Sigmoid colon (tissue), 4 donors: ENCODE data around the gene COL1A1.

Experiments used
- CTCF ChIP-seq, 4 experiments: fragments of 450-650 bp in 3 of 4; fragments of 200-600 bp in 1 of 4; IDR thresholded peaks; one replicate each; pipeline ENCODE4 v1.5.1; 2016 to 2019; ENCODE audit warnings: antibody characterized with exemption in 4 of 4, mild to moderate bottlenecking in 3 of 4, moderate library complexity in 2 of 4
- EP300 ChIP-seq, 4 donors: sonication (generic); formaldehyde crosslinking; IDR thresholded peaks; one replicate each; pipeline ENCODE4 v1.6.1; 2017; ENCODE audit warnings: antibody characterized with exemption in 4 of 4
- POLR2A ChIP-seq, 2 donors: fragments of 450-650 bp; IDR thresholded peaks; one replicate each; pipeline ENCODE4 v1.6.1; 2016; ENCODE audit warnings: antibody characterized with exemption in 2 of 2, mild to moderate bottlenecking in 2 of 2, moderate library complexity in 2 of 2
- POLR2AphosphoS5 ChIP-seq, 4 donors: sonication (generic); formaldehyde crosslinking; IDR thresholded peaks; one replicate each; pipeline ENCODE4 v1.6.1; 2017; ENCODE audit warnings: antibody characterized with exemption in 4 of 4

GRCh38 chr17:50155115-50155819 lies 46.2 kb downstream of the COL1A1 start:
- TF ChIP-seq POLR2A (IDR thresholded peaks at IDR 0.05): no peak
- no peak for TF ChIP-seq CTCF (IDR thresholded peaks at IDR 0.05)
- TF ChIP-seq EP300 (IDR thresholded peaks at IDR 0.05): no peak
- no peak for TF ChIP-seq POLR2AphosphoS5 (IDR thresholded peaks at IDR 0.05)
